HG03378 (cell line): Measurements from ENCODE around the gene RNF44.
A peak's percentile ranks its signal among the peaks of the same experiment; 100 is the strongest.

ENCODE experiments used
- ATAC-seq: cut with Tn5 transposase; IDR thresholded peaks from one replicate; pipeline ENCODE4 v1.9.1; 2021; ENCODE audit warnings: mild to moderate bottlenecking, moderate library complexity; ENCODE audit not compliant: unreplicated experiment

RNF44 gene

GRCh38 chr5:176536902-176537553 is at the start of gene RNF44:
Gene RNF44, minus strand, starts transcription at chr5:176537402. Its CDS starts 4,930 bp downstream, at chr5:176532472.
- peak; percentile 52 for ATAC-seq

- ATAC-seq = no peak
Observed at GRCh38 chr5:176583076-176583475, 45.9 kb upstream of the RNF44 start.

DNA sequence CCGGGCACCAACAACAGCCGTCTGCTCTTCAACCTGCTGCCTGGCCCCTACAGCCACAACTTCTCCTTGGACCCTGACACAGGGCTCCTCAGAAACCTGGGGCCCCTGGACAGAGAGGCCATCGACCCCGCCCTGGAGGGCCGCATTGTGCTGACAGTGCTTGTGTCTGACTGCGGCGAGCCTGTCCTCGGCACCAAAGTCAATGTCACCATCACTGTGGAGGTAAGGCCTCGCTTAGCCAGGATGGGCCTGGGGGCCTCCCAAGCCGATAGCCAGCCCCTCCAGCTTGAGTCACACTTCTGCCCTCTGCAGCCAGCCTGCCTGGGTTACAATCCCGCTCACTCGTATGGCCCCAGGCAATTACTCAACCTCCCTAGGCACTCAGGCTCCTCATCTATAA is 44.2 kb upstream of the RNF44 start:
- ATAC-seq = no peak

DNA sequence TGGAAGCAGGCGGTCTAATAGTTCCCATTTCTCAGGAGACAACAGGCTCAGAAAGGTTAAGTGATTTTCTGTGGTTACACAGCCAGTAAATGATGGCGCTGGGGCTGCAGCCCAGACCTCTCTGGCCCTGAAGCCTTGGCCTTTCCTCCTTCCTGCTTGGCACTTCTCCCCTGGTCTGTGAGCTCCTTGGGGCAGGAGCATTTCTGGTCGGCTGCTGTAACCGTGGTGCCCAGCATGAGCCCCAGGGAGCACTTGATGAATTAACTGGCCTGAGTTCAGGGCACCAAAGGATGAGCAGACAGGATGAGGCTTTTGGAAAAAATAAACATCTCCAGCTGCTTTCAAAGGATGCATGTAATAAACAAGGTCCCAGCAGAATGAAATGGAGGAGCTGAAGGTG is 42.1 kb upstream of the RNF44 start:
- ATAC-seq = no peak

DNA sequence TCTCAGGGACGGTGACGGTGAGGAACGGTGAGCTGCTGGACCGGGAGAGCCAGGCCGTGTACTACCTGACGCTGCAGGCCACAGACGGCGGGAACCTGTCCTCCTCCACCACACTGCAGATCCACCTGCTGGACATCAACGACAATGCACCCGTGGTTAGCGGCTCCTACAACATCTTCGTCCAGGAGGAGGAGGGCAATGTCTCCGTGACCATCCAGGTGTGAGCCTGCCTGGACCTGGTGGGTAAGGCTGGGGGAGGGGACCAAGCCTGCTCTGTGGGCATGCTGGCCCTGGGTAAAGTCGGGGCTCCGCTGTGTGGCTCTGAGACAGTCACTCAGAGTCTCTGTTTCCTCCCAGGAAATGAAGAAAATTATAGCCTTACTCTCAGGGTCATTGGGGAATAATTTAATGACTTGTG is 41.2 kb upstream of the RNF44 start:
- no peak for ATAC-seq

- ATAC-seq = no peak
Observed at GRCh38 chr5:176577312-176578176, 40.3 kb upstream of the RNF44 start.

DNA sequence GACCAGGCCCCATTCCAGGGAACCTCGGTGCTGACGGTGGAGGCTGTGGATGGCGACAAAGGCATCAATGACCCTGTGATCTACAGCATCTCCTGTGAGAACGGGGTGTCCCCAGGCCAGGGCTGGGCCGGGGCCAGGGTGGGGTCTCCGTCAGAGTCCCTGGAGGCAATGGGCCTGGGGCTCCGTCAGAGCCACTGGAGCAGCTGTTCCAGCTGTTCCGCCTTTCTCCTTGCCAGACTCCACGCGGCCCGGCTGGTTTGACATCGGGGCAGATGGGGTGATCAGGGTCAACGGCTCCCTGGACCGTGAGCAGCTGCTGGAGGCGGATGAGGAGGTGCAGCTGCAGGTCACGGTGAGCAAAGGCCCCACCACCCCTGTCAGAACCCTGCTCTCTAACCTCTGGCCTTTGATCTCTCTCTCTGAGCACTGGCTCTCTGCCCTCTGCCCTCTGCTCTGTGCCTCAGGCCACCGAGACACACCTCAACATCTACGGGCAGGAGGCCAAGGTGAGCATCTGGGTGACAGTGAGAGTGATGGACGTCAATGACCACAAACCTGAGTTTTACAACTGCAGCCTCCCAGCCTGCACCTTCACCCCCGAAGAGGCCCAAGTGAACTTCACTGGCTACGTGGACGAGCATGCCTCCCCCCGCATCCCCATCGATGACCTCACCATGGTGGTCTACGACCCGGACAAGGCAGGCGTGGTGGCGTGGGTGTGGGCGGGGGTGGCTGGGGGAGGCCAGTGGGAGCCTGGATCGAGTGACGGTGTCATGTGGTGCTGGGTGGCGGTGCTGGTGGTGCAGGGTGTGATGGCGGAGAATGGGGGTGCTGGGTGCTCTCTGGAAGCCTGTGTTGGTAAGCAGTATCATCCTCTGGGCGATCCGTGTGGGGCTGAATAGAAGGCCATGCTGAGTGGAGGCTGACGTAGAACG is 38.6 kb upstream of the RNF44 start:
- no peak for ATAC-seq

GRCh38 chr5:176575066-176575465 is 37.9 kb upstream of the RNF44 start:
- ATAC-seq = no peak

- no peak for ATAC-seq
Observed at GRCh38 chr5:176574297-176574591, 37.0 kb upstream of the RNF44 start.

GRCh38 chr5:176573564-176574296 is 36.5 kb upstream of the RNF44 start:
- ATAC-seq = no peak

- no peak for ATAC-seq
Observed at GRCh38 chr5:176570044-176570443, 32.8 kb upstream of the RNF44 start.

DNA sequence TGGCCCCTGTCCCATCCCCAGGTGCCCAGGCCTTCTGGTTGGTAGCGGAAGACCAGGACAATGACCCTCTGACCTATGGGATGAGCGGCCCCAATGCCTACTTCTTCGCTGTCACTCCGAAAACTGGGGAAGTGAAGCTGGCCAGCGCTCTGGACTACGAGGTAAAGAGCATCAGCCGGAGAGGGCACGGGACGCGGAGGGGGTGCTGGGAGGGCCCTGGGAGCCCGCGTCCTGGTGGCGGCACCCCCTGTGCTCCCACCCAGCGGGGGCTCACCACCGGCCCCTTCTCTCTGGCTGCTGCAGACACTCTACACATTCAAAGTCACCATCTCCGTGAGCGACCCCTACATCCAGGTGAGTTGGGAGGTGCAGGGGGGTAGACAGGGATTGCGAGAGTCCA is 31.5 kb upstream of the RNF44 start:
- no peak for ATAC-seq

GRCh38 chr5:176565760-176566288 is 28.6 kb upstream of the RNF44 start:
- ATAC-seq = no peak

GRCh38 chr5:176564002-176564401 is 26.8 kb upstream of the RNF44 start:
- ATAC-seq = no peak

DNA sequence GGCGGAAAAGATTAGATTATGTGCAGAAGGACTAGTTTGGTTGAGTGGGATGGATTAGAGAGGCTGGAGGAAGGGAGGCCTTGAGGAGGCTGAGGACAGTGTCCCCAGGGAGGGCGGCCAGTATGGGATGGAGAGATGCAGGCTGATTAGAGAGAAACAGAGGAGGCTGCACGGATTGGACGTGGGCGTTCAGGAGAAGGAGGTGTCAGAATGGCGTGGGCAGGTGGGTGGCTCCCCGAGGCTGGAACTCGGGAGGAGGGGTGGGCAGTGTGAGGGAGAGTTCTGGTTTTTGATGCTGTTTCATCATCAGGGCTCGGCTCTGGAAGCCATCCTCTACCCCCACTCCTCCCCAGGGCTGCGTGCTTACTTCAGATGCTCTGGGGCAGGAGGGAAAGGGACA is 25.0 kb upstream of the RNF44 start:
- no peak for ATAC-seq

GRCh38 chr5:176561259-176561658 is 24.1 kb upstream of the RNF44 start:
- ATAC-seq = no peak

DNA sequence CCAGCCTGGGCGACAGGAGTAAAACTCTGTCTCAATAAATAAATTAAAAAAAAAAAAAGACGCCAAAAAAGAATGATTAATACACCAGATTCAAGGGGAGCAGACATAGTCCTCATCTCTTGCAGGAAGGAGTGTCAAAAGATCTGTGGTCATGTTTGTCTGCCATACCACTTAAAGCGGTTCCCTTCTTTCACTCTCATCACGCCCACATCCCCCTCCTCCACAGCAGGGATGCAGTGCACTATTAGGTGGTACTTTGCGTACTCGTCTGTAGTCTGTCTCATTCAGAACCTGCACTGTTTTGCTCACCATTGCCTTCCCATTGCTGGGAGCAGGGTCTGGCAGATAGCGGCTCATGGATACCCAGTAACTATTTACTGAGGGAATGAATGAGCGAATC is 23.2 kb upstream of the RNF44 start:
- no peak for ATAC-seq

- ATAC-seq = no peak
Observed at GRCh38 chr5:176559683-176560082, 22.5 kb upstream of the RNF44 start.

- ATAC-seq = no peak
Observed at GRCh38 chr5:176557846-176558245, 20.6 kb upstream of the RNF44 start.

DNA sequence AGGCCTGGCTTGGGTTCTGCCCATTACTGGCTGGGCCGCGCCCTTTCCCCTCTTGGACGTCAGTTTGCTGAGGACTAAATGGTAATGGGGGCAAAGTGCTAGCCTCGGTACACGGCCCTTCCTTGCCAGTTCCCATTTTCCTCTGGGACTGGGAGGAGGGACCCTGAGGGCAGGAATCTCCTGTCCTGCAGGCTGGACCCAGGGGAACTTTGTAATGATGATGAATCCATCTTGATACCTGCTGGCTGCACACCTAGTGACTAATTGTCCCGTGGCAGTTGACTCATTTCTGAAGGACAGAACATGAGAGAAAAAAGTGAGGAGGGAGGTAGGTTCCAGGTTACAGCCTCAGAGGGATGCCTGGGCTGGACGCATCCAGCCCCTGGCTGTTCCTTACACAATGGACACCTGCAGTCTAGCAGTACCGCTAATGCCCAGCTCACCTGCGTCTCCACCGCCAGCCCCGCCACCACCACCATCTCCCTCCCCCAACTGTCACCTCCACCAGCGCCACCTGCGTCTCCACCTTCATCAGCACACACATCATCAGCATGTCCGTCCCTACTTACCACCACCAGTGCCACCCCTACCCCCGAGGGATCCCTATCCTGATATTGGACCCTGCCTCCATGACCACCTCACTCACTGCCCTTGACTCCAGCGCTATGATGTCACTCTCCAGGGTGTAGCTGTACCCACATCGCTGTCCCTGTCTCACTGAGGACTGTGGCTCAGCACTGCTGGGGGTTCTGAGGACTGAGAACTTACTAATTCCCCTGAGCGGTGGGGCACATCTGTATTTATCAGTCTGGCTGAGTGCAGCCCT is 16.3 kb upstream of the RNF44 start:
- ATAC-seq = no peak
